ENCODE results near the gene PLEKHB1.

Gene PLEKHB1, protein sequence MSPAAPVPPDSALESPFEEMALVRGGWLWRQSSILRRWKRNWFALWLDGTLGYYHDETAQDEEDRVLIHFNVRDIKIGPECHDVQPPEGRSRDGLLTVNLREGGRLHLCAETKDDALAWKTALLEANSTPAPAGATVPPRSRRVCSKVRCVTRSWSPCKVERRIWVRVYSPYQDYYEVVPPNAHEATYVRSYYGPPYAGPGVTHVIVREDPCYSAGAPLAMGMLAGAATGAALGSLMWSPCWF

DNA sequence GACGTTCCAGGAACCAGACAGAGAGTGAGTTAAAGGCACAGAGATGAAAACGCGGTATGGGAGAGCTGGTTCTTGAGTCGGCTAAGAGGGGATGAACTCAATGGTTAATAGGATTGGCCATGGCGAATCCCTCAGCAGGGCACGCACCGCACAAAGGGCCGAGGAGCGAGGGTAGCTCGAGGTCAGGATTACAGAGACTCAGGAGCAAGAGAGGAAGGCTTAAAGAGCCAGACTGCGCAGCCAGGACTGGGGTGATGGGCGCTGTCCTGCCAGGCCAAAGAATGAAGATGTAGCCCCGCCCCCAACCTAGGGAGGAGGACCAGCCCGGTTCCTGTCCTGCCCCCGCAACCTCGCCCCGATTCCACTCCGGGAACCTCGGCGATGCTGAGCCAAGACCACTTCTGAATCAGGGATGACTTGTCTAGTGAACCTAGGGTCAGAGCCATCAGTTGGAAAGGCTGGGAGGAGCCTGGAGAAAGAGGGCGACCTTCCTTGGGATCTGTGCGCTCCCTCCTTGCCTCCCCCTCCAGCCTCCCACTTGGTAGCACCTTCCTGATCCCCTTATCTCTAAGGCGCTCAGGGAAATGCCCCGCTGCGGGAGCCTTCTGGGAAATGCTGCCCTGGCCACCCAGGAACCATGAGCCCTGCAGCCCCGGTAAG, at the start of gene PLEKHB1:
TSS of gene PLEKHB1 (plus strand) at position 610 of the 660 bp plus-strand sequence. CDS start at position 638, 28 bp downstream.
- DNase-seq (ENCODE audit: low read depth in 2 of 2, low spot score in 1 of 2) = no peak

DNA sequence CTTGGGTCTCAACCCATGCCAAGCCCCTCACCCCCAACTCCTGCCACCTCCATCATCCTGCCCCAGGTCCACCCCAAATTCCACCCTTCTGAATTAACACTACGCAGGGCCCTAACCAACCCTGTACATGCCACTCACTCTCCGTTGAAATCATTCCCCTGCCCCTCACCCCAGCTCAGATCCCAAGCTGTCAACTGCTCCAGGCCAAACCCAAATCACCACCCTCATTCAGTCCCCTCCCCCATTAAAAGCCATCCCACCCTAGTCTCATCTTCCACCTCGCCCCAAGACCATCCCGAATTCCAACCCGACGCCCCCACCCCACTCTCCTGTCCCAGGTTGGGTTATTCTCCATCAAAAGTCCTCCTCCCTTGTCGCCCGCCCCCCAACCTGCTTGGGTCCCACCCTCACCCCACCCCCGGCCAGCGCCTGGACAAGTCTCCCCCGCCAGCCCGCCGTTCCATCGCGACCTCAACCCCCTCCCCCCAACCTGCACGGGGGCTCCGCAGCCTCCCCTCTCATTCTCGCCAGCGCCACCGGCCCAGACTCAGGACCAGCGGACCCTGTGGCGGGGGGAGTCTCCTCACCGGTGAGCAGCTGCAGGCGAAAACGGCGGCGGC, 48.9 kb upstream of the PLEKHB1 start:
- DNase-seq (ENCODE audit: low read depth in 2 of 2, low spot score in 1 of 2) = no peak

DNA sequence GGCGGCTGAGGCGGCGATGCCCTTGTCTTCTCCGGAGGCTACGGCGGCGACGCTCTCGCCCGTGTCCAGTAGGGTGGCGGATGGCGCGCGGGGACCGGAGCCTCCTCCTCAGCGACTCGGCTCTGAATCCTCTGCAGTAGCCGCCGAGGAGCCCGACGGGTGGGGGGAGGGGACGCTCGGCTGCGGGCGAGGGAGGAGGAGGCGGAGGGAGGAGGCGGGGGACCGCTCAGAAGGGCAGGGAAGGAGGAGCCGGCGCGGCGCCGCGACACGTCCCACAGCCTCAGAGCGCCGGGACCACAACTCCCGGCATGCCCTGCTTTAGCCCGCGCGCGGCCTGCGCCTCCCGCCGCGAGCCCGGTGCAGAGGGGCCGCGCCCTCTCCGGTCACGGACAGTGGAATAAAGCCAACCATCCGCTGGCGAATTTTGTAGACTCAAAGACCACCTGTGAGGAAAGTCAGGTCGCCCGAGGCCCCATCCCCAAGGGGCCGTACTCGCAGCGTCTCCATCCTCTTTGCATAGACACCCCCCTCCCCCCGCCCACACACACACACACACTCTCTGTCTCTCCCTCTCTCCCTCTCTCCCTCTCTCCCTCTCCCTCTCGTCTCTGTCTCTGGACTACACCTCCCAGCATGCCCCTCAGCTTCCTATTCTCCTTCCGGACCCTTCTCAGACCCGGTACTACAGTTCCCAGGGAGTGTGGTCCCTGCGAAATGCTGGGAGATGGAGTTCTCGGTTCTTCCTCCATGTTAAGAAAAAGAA, 48.2 kb upstream of the PLEKHB1 start, which contains the start of gene FAM168A:
TSS of gene FAM168A (minus strand) at position 157 of the 763 bp plus-strand sequence. CDS start 129,638 bp downstream, outside the sequence.
- DNase-seq (ENCODE audit: low read depth in 2 of 2, low spot score in 1 of 2) = peak; percentile 71 to 85

DNA sequence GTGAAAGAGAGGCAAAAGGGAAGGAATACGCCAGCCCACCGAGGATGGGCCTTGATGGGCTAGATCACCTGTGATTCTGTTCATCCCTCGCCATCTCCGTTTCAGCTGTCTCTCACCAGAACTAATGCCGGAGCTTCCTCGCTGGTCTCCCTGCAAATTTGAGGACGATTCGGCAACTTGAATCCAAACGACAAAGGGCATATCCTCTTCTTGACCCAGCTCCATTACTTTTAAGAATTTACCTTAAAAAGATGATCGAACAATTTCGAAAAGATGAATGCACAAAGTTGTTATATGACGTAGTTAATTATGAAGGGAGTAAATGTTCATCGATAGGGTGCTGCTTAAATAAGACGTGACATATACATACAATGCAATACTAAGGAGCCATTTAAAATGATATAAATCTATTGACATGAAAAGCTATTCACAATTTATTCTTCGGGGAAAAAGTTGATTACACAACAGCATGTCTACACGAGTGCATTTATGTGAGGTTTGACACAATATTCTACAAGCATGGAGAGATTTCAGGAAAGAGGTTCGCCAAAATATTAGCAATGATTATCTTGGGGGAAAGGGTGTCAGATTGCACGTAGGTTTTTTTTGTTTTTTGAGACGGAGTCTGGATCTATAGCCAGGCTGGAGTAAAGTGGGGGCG, 47.5 kb upstream of the PLEKHB1 start:
- no peak for DNase-seq (ENCODE audit: low read depth in 2 of 2, low spot score in 1 of 2)

DNA sequence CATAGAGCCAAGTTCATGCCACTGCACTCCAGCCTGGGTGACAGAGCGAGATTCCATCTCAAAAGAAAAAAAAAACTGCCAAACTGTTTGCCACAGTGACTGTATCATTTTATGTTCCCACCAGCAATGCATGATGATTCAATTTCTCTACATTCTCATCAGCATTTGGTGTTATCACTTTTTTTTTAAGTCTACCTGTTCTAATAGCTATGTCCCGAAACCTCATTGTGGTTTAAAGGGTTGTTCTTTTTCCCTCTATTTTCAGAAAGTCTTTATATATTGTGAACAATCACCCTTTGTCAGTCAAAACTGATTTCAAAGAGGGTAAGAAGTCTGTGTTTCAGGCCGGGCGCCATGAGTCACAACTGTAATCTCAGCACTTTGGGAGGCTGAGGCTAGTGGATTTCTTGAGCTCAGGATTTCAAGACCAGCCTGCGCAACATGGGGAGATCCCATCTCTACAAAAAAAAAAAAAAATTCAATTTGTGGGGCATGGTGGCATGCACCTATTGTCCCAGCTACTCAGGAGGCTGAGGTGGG, 33.7 kb upstream of the PLEKHB1 start:
- DNase-seq (ENCODE audit: low read depth in 2 of 2, low spot score in 1 of 2) = no peak

DNA sequence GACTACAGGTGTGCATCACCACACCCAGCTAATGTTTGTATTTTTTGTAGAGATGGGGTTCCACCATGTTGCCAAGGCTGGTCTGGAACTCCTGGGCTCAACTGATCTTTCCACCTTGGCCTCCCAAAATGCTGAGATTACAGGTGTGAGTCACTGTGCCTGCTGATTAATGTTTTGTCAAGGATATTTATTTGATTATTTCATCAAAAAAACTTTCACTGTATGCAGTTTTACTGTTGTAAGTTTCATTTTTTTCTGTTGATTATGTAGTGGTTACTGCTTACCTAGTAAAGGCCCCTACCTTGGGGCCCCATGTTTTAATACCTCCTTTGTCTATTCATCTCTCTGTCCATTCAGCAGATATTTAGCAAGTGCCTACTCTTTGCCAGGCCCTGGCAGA, 31.8 kb upstream of the PLEKHB1 start:
- DNase-seq (ENCODE audit: low read depth in 2 of 2, low spot score in 1 of 2) = no peak

DNA sequence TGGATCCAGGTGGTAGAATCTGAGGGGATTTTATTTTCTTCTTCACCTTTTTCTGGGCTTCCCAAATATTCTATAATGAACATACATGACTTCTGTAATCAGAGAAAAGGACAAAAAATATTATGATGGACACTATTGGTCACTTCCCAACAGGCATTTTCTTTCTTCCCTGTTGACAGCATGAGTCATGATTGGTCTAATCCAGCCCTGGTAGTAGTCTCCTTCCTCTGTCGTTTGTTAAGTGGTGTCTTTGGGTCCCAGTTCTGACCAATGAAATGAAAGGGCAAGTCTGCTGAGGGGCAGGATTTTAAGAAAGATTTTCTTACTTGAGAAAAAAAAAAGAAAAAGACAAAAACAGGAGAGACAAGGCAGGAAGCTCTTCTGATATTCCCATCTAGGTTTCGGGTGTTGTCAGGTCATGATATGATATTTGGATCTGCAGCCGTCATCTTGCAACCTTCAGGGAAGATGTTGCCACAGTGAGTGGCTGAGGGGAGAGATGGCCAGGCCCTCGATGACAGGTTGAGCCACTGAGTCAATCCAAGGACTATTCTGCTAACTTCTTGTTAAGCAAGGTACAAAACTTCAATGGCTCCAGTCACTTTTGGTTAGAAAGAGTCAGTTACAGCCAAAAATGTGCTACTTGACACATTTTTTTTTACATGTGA, 23.3 kb upstream of the PLEKHB1 start:
- no peak for DNase-seq (ENCODE audit: low read depth in 2 of 2, low spot score in 1 of 2)

DNA sequence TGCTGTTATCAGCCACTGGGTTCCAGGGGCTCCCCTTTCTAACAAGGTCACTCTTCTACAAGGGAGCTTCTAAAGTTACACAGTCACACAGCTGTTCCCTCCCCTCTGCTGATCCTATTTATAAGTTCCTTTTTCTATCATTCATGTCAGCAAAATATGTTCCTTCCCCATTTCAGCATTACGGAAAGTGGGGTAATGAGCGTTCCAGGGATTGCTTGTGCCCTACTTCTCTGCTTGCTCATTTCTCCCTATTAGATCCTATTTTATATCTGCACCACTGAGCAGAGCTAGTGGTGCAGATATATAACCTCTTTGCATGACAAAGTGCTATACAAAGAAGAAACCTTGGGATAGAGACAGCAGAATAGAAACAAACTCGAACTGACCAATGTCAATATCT, 22.7 kb upstream of the PLEKHB1 start:
- DNase-seq (ENCODE audit: low read depth in 2 of 2, low spot score in 1 of 2) = no peak

DNA sequence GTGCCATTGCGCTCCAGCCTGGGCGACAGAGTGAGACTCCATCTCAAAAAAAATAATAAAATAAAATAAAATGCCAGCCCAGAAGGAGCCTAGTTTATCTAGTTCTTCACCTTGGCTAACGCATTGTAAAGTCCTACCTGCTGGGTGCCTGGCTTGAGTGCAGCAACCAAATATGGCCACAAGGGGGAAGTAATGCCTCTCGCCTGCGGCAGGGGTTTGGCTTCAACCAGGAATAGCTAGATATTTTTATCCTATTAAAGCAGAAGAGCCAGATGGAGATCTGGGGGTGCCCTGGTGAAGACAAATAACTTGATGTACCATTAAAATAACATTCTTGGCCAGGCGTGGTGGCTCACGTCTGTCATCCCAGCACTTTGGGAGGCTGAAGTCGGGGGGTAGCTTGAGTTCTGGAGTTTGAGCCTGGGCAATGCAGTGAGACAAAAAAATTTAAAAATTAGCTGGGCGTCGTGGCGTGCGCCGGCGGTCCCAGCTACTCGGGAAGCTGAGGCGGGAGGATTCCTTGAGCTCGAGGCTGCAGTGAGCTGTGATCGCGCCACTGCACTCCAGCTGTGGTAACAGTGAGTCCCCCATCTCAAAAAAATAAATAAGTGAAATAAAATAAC, 20.6 kb upstream of the PLEKHB1 start:
- peak; percentile 28 to 55 for DNase-seq (ENCODE audit: low read depth in 2 of 2, low spot score in 1 of 2)

DNA sequence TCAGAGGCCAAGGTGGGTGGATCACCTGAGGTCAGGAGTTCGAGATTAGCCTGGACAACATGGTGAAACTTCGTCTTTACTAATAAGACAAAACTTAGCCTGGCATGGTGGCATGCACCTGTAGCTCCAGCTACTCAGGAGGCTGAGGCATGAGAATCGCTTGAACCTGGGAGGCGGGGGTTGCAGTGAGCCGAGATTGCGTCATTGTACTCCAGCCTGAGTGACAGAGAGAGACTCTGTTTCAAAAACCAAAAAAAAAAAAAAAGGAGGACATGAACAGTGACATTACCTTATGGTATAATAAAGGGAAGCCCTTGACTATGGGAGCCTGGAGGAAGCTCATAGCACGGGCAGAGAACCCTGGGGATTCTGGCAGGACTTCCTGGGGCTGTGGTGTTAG, 16.5 kb upstream of the PLEKHB1 start:
- no peak for DNase-seq (ENCODE audit: low read depth in 2 of 2, low spot score in 1 of 2)

DNA sequence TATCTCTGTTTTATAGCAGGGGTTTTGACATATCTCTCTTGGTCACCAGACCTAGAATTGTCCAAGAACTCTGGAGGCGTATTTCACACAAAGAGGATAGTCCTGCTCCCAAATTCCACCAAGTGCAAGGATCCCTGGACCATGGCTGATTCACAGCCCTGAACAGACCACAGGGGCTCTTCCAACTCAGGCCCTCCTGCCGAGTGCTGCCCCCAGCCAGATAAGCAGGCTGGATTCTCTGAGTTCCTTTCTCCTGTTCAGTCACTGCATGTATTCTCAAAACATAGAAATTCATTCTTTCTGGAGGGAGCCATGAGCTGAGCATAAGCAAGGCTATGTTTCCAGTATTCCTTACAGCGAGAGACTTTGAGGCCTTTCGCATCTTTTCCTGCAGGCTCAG, 13.4 kb upstream of the PLEKHB1 start:
- DNase-seq (ENCODE audit: low read depth in 2 of 2, low spot score in 1 of 2) = no peak

DNA sequence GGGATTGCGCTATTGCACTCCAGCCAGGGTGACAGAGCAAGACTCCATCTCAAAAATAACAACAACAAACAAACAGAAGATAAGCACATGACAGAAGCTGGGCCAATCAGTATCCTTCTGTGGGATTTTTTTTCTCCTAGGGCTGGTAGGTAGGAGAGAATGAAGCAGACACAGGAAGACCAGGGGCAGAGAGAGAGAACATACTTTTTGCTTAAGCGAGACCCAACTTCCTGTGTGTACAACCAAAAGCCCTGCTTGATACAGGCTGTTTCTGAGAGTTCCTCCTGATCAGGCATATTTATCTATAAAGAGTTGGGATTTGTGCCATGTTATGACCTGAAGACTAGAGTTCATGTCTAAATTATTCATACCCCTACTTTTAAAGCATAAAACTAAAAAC, 12.4 kb upstream of the PLEKHB1 start:
- no peak for DNase-seq (ENCODE audit: low read depth in 2 of 2, low spot score in 1 of 2)

DNA sequence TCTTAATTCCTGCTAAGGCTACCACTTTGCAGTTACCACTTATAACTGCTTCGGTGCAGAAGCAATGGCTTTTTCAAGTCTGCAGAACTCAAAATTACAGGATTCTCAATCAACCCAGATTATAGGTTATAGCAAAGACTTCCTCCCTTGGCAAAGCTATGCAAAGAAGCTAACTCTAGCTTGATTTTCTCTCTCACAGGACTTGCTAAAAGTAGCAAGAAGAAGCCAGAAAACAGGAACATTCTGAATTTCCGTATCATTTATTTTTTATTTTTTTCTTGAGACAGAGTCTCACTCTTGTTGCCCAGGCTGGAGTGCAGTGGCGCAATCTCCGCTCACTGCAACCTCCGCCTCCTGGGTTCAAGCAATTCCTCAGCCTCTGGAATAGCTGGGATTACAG, 10.7 kb upstream of the PLEKHB1 start:
- DNase-seq (ENCODE audit: low read depth in 2 of 2, low spot score in 1 of 2) = no peak

DNA sequence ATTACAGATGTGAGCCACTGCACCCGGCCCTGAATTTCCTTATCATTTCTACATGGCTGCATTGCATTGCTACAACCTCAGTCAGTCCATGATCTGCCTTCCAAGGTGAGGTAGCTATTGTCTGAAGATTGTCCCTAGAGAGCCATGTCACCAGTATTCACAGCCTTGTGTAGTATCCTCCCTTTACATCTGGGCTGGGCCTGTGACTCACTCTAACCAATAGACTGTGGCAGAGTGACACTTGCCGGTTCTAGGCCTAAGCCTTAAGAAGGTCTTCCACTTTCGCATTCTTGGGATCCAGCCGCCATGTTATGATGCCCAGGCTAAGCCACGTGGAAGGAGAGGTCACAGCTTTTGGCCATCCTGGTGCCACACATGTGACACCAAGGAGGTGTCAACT, 10.1 kb upstream of the PLEKHB1 start:
- DNase-seq (ENCODE audit: low read depth in 2 of 2, low spot score in 1 of 2) = no peak

DNA sequence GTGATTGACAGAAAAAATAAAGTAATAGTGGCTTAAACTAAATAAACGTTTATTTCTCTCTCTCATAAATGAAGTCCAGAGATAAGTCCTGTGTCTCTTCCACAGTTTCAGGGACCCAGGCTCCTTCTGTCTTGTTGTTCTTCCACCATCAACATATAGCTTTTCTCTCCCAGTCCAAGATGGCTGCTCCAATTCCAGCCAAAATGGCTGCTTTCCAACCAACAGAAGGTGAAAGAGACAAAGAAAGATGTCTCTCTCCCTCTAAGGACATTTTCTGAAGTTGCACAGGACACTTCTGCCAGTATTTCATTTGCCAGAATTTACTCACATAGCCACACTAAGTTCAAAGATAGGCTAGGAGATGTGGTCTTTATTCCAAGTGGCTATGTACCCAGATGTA, 9.4 kb upstream of the PLEKHB1 start:
- no peak for DNase-seq (ENCODE audit: low read depth in 2 of 2, low spot score in 1 of 2)

DNA sequence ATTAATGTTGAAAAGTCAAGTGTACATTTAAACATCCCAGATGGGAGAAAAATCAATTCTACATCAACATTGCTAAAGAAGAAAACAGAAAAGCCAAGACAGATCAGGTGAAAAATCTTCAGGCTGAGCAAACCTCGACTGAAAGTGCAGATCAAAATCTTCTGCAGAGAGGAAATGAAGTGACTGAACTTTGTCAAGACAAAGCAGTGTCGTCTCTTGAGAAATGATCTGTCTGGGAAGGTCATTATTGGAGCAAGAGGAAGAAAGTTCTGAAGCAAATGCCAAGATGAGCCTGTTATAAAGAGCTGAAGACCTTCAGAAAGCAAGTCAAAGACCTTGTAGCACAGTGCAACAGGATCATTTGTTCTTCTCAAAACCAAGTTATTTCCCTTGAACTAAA, 5.8 kb upstream of the PLEKHB1 start:
- DNase-seq (ENCODE audit: low read depth in 2 of 2, low spot score in 1 of 2) = no peak

DNA sequence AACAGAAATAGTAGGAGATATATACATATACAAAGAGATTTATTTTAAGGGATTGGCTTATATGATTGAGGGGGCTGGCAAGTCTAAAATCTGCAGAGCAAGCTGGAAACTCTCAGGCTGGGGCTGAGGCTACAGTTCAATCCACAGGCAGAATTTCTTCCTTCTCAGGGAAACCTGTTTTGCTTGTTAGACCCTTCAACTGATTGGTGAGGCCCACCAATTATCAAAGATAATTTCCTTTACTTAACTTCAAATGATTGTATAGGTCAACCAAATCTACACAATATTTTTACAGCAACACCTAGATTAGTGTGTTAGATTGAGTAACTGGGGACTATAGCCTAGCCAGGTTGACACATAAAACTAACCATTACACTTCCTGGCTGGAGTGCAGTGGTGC, 4.7 kb upstream of the PLEKHB1 start:
- no peak for DNase-seq (ENCODE audit: low read depth in 2 of 2, low spot score in 1 of 2)

DNA sequence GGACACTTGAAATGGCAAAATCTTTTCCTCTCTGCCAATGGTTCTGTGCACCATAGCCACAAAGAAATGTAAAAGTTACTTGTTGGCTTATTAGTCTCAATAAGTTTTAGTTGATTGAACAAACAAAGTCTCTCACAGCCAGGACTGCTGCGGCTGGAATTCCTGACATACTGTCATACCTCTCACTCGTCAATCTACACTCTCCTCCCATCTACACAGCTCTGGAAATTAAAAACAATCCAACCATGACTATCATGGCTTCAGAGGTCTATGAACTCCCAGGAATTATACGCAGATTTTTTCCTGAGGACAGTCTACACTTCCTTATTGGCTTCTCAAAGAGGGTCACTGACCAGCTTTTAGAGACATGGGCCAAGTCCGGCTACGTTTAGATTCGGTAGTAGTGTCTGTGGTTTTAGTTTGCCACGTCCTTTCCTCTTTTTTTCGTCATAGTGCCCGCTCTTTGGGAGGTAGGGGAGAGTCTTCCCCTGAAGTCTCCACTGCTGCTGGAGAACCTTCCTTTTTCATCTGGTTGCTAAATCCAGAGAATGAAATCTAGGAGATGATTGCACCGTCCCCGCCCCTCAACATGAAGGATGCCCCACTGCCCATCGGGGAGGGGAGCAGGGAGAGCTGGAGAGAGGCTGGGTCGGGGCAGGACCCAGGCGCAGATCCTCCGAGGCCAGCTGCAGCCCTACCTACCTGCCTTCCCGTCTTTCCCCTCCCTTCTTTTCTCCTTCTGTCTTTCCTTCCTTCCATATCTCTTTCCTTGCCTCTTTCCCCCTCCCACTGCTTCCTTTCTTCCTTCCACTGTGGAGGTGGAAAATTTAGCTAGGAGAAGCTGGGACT, 1.0 kb upstream of the PLEKHB1 start:
- no peak for DNase-seq (ENCODE audit: low read depth in 2 of 2, low spot score in 1 of 2)

Data from stimulated activated CD8-positive, alpha-beta memory T cell treated with anti-CD3 and anti-CD28 coated beads, Interleukin-4, amount 100 ng/mL, for 1 hour (primary cell).